PFSK-1 (cell line): Measurements from ENCODE around the gene PCSK1N.

Source experiments
- FOXP2 ChIP-seq: optimal IDR thresholded peaks from 2 replicates; pipeline ENCODE3; 2011; ENCODE audit warnings: borderline replicate concordance, control low read depth, inconsistent platforms; ENCODE audit not compliant: insufficient read depth; ENCODE audit errors: extremely low read length, extremely low read depth
- POLR2AphosphoS5 ChIP-seq: IDR thresholded peaks from 2 replicates; pipeline ENCODE4 v1.6.1; 2012; ENCODE audit warnings: low read depth, mild to moderate bottlenecking, control low read depth, low read length, moderate library complexity
- REST ChIP-seq, 2 experiments: IDR thresholded peaks; 2 replicates each; pipeline versions ENCODE4 v1.6.1 to v1.8.0; 2011 to 2012; ENCODE audit warnings: low read depth in 2 of 2, low read length in 2 of 2, control low read depth in 1 of 2, inconsistent platforms in 1 of 2, mild to moderate bottlenecking in 1 of 2, moderate library complexity in 1 of 2; ENCODE audit not compliant: insufficient read depth in 1 of 2
- SIN3A ChIP-seq: IDR thresholded peaks from 2 replicates; pipeline ENCODE4 v1.6.1; 2012; ENCODE audit warnings: mild to moderate bottlenecking, low read length, moderate library complexity, borderline replicate concordance; ENCODE audit not compliant: insufficient read depth
- TAF1 ChIP-seq: IDR thresholded peaks from 2 replicates; pipeline ENCODE4 v1.6.1; 2012; ENCODE audit warnings: low read length, control low read depth, borderline replicate concordance; ENCODE audit not compliant: insufficient read depth

The PCSK1N gene

GRCh38 chrX:48785540-48786214, 49.7 kb downstream of the PCSK1N start:
- TF ChIP-seq FOXP2 (no peak), REST (IDR thresholded peaks at IDR 0.05; ENCODE audit: insufficient read depth in 1 of 2, low read depth in 2 of 2, low read length in 2 of 2) (no peak), SIN3A (no peak), TAF1 (no peak), POLR2AphosphoS5 (no peak)

GRCh38 chrX:48785186-48785539, 50.2 kb downstream of the PCSK1N start:
- TF ChIP-seq FOXP2 (no peak), SIN3A (no peak), TAF1 (no peak), POLR2AphosphoS5 (no peak), REST (IDR thresholded peaks at IDR 0.05; ENCODE audit: insufficient read depth in 1 of 2, low read depth in 2 of 2, low read length in 2 of 2) (no peak)

- TF ChIP-seq TAF1 (no peak), FOXP2 (no peak), POLR2AphosphoS5 (no peak), SIN3A (no peak), REST (IDR thresholded peaks at IDR 0.05; ENCODE audit: insufficient read depth in 1 of 2, low read depth in 2 of 2, low read length in 2 of 2) (no peak)
Measured at GRCh38 chrX:48784726-48785125, 50.7 kb downstream of the PCSK1N start.

DNA sequence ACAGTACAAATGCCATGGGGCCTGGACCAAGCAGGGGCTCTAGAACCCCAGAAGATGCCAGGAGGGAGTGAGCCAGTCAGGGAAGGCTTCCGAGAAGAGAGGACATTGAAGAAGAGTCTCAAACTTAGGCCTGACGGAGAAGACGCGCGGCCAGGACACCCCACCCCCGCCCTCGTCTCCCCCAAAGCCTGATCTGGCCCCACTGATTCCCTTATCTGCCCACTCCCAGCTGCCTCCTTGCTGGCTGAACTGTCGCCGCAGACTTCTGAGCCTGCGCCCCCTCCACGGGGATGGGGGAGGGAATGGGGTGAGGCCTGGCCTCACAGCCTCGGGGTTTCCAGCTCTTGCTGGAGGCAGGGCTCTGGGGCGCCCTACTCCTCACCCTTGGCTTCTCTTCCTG, 52.6 kb downstream of the PCSK1N start:
- TF ChIP-seq POLR2AphosphoS5, result no peak
- TF ChIP-seq TAF1, result no peak
- no peak for TF ChIP-seq REST (IDR thresholded peaks at IDR 0.05; ENCODE audit: insufficient read depth in 1 of 2, low read depth in 2 of 2, low read length in 2 of 2)
- TF ChIP-seq FOXP2, result no peak
- no peak for TF ChIP-seq SIN3A
